BJ (cell line): ENCODE measurements around the gene PGBD1. TPM values are rescaled to one million over a fixed set of nuclear protein-coding genes. Genes with fewer than 3 reads are reported as not detected.
"Not testable (repeated sequence)": the region's sequence is repeated elsewhere in the genome, so short reads cannot be mapped to it uniquely, and the experiment has no call there.

Source experiments
- CTCF ChIA-PET: fragments of 350-600 bp; formaldehyde crosslinking; extraction: SDS; loops from one replicate; lab custom pipeline; 2021; ENCODE audit warnings: antibody characterized with exemption, inconsistent platforms; lab: Yijun Ruan, JAX
- POLR2A ChIA-PET: fragments of 300-600 bp; sonication (Branson Sonifier 250); formaldehyde crosslinking; extraction: SDS; loops from one replicate; lab custom pipeline; 2021; ENCODE audit warnings: antibody characterized with exemption; lab: Charles Lee
- DNase-seq: peaks from one replicate; pipeline ENCODE4 v3.0.0-alpha.2; 2011; ENCODE audit warnings: low read depth
- H3K27me3 ChIP-seq: 2 replicates; pipeline ENCODE4 v1.6.0; 2011; ENCODE audit warnings: low read length; ENCODE audit not compliant: control insufficient read depth, insufficient read depth
- H3K36me3 ChIP-seq: 2 replicates; pipeline ENCODE4 v1.5.1; 2011; ENCODE audit warnings: low read length; ENCODE audit not compliant: control insufficient read depth, insufficient read depth
- H3K4me3 ChIP-seq: 2 replicates; pipeline ENCODE4 v1.5.1; 2011; ENCODE audit warnings: low read depth, mild to moderate bottlenecking, control low read depth, low read length
- polyA plus RNA-seq: library from polyadenylated mRNA; depleted of rRNA; stranded (reverse); fragments of >200 nt; gene quantifications from 2 replicates; pipeline ENCODE4 v1.2.3, GENCODE V29; 2011
- TF ChIP-seq, protein P1 (sequence below): IDR thresholded peaks from 2 replicates; pipeline ENCODE4 v1.5.1; 2011; ENCODE audit warnings: low read depth, mild to moderate bottlenecking, control low read depth, inconsistent platforms, low read length, moderate library complexity; ENCODE audit not compliant: insufficient read depth

The PGBD1 gene
- polyA plus RNA-seq, 1 experiment, result 3.1 TPM

DNA sequence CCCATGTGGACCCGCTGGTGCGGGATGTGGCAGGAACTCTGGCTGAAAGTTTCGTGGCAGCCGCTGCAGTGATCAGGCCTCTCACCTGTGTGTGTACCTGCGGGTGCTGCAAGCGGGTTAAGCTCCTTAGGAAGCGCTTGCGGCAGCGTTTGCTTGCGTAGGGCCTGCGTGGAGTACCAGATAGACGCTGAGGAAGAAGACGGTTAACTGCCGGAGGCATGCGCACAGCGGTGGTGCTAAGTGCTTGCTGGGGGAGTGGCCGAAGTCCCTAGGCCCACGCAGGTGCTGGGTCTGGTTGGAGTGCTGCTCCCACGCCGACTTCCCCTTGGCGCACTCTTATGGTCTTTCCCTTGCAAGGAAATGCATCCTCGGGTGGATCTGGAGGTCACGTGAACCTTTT, 31.6 kb downstream of the PGBD1 start:
- POLR2A ChIA-PET, result no interaction called here
- Histone ChIP-seq H3K27me3 (no peaks in the 10 kb centered on the region), H3K36me3 (no peaks in the 10 kb centered on the region), H3K4me3 (no peak overlapping the region)
- TF ChIP-seq, protein P1, sequence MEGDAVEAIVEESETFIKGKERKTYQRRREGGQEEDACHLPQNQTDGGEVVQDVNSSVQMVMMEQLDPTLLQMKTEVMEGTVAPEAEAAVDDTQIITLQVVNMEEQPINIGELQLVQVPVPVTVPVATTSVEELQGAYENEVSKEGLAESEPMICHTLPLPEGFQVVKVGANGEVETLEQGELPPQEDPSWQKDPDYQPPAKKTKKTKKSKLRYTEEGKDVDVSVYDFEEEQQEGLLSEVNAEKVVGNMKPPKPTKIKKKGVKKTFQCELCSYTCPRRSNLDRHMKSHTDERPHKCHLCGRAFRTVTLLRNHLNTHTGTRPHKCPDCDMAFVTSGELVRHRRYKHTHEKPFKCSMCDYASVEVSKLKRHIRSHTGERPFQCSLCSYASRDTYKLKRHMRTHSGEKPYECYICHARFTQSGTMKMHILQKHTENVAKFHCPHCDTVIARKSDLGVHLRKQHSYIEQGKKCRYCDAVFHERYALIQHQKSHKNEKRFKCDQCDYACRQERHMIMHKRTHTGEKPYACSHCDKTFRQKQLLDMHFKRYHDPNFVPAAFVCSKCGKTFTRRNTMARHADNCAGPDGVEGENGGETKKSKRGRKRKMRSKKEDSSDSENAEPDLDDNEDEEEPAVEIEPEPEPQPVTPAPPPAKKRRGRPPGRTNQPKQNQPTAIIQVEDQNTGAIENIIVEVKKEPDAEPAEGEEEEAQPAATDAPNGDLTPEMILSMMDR, result no peak
- no peak for DNase-seq
- CTCF ChIA-PET, result interaction anchor here (0.7 kb wide), 1 partner anchor 109 kb away, joined by 3 read pairs; no protein-coding TSS in a partner anchor

DNA sequence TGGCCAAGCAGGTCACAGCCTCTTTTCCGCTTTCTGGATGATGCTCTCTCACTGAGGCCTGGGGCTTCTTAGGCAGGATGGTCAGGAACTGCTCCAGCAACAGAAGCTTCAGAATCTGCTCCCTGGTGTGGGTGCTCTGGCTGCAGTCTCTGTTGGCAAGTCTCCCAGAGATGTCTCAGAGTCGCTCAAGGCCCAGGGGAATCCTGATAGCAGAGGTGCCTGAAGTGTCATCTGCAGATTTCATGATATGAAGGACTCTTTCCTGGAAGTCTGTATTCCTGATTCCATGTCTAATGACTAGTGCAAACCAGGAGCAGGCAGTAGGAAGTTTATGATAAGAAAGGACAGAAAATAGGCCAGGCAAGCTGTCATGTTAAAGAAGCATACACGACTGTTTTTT, 34.3 kb downstream of the PGBD1 start:
- Histone ChIP-seq H3K36me3 (no peaks in the 10 kb centered on the region), H3K4me3 (no peak overlapping the region), H3K27me3 (no peaks in the 10 kb centered on the region)
- ChIA-PET POLR2A (no interaction called here), CTCF (interaction anchor here (0.7 kb wide), 1 partner anchor 43 kb away, joined by 3 read pairs; no protein-coding TSS in a partner anchor)
- no peak for DNase-seq
- TF ChIP-seq, protein P1, result no peak

DNA sequence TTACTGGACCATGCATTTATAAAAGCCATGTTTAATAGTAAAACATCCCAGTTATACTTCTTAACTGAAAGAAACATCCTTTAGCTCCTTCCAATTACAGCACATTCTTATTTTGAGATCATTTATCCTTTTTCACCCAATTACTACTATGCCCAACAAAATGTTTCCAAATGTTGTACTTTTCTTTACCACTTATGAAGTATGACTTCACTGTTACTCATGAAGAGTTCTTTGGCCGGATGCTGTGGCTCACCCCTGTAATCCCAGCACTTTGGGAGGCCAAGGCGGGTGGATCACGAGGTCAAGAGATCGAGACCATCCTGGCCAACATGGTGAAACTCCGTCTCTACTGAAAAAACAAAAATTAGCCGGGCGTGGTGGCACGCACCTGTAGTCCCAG, 36.5 kb downstream of the PGBD1 start:
- DNase-seq, CTCF ChIA-PET, H3K4me3 ChIP-seq, H3K36me3 ChIP-seq, POLR2A ChIA-PET, H3K27me3 ChIP-seq: not testable (repeated sequence)

DNA sequence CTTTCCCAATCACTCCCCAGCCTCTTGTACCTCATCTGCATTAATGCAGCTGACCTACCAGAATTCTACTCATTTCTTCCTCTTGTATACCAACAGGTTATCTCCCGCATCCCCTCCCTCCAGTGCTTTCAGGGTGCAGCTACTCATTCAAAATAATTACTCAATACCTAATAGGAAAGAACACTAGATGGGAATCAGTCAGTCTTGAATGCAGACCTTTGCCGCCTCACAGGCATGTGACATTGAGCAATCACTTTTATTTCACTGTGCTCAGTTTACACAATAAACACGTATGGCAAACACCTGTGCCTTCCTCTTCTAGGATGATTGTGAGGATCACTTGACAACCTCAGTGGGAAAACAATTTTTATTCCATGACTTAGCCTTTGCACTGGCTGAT, 41.3 kb downstream of the PGBD1 start:
- TF ChIP-seq, protein P1, result no peak
- H3K27me3 ChIP-seq, result no peaks in the 10 kb centered on the region
- 0 out of 2 replicates have a peak, but pooled peaks cover 2% of the 10 kb centered on the region for H3K36me3 ChIP-seq
- no peak overlapping the region for H3K4me3 ChIP-seq
- ChIA-PET CTCF (interaction anchor here (0.7 kb wide), 1 partner anchor 13 kb away, joined by 3 read pairs; no protein-coding TSS in a partner anchor), POLR2A (no interaction called here)
- no peak for DNase-seq

DNA sequence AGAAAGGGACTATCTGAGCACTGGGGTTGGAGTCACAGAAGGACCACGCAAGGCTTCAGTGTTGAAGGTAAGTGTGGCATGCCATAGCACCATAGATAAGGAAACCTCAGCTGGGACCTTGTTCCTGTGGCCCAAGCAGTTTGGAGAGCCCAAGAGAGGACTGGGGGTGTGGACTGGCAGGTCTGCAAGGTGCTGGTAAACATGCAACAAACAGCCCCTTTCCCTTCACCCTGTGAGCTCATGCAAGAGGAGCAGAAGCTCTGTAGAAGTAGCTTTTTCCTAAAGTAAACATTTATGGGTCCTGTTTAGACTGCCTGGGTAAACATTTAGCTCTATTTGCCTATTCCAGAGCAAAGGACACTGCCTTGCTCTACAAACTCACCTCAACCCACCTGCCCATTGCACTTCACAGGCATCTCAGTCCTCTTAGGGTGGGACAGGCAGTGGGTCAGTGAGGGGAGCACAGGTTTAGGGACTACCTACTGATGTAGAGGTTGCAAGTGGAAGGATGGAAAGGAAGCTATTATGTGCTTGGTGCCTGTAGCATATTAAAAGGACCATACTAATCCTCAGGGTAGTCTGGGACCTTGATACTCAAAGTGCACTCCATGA, 42.5 kb downstream of the PGBD1 start:
- Histone ChIP-seq H3K27me3 (no peaks in the 10 kb centered on the region), H3K36me3 (0 out of 2 replicates have a peak, but pooled peaks cover 2% of the 10 kb centered on the region), H3K4me3 (no peak overlapping the region)
- CTCF ChIA-PET, result no interaction called here
- POLR2A ChIA-PET, result no interaction called here
- TF ChIP-seq, protein P1, result no peak
- no peak for DNase-seq
